ENCODE data around the gene DAPK1.

DAPK1 gene

DNA sequence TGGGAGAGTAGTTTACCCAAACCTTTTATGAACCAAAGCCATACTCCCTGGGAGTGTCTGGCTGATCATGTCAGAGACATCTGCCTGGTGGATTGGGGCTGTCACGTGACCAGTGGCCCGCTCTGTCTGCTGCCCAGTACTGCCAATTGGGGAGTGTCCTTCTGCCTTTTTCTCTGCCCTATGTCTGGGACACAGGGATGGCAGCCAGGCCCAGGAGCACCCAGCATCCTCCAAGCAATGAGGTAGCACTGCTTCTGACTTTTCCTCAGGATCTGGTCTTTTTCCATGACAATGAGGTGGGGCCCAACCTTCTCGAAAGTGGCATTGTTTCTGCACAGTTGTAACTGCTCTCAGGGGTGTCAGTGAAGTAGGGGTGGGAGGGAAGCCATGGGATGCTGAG lies 21.8 kb downstream of the DAPK1 start:
- no peaks in the 10 kb centered on the region for H3K9me2 ChIP-seq (replicated peaks; ENCODE audit: control insufficient read depth, low read length)
- H3K27me3 ChIP-seq (ENCODE audit: control insufficient read depth, low read length): no peaks in the 10 kb centered on the region
- H3K9me3 ChIP-seq (ENCODE audit: control insufficient read depth, insufficient read depth, low read length): no peaks in the 10 kb centered on the region
- H3F3A ChIP-seq (ENCODE audit: control insufficient read depth, insufficient read depth): no peaks in the 10 kb centered on the region
- H3K79me2 ChIP-seq (ENCODE audit: control insufficient read depth, low read length): no peaks in the 10 kb centered on the region
- no peak overlapping the region for H3K4me3 ChIP-seq (ENCODE audit: low read length)
- no peaks in the 10 kb centered on the region for H3K36me3 ChIP-seq (ENCODE audit: control insufficient read depth, low read length)
- TF ChIP-seq EZH2phosphoT487 (IDR thresholded peaks at IDR 0.05; ENCODE audit: borderline replicate concordance, low read length): no peak
- TF ChIP-seq, protein P1, sequence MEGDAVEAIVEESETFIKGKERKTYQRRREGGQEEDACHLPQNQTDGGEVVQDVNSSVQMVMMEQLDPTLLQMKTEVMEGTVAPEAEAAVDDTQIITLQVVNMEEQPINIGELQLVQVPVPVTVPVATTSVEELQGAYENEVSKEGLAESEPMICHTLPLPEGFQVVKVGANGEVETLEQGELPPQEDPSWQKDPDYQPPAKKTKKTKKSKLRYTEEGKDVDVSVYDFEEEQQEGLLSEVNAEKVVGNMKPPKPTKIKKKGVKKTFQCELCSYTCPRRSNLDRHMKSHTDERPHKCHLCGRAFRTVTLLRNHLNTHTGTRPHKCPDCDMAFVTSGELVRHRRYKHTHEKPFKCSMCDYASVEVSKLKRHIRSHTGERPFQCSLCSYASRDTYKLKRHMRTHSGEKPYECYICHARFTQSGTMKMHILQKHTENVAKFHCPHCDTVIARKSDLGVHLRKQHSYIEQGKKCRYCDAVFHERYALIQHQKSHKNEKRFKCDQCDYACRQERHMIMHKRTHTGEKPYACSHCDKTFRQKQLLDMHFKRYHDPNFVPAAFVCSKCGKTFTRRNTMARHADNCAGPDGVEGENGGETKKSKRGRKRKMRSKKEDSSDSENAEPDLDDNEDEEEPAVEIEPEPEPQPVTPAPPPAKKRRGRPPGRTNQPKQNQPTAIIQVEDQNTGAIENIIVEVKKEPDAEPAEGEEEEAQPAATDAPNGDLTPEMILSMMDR (IDR thresholded peaks at IDR 0.05; ENCODE audit: low read depth, low read length, poor library complexity, severe bottlenecking): no peak
- H3K4me2 ChIP-seq (ENCODE audit: low read length): no peak overlapping the region
- H4K20me1 ChIP-seq (ENCODE audit: control insufficient read depth, insufficient read depth, low read depth, low read length): no peaks in the 10 kb centered on the region
- H3K4me1 ChIP-seq (ENCODE audit: control insufficient read depth, low read length): no peaks in the 10 kb centered on the region
- H3K27ac ChIP-seq (ENCODE audit: low read depth, low read length): no peak overlapping the region

DNA sequence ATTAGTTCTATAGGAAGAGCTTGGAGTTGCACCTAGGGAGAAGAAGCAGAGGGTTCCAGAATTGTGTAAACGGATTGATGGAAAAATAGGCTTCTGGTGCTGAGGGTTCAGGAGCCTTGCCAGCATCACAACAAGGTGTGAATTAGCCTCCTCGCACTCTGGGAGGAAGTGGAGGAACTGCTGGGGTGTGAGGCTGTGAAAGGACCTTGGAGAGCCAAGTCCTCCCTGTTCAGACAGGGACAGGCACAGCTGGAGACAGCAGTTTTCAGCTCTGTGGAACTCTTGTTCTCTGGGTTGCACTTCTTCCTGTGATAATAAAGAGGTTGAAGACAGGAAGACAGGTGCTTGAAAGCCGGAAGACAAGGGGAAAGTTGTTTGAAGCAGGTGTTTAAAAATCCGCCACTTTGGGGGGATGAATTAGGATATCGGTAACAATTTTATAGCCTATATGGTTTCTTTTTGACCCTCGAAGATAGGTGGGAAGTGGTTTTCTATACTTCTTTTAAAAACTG lies 22.6 kb downstream of the DAPK1 start:
- Histone ChIP-seq H3F3A (ENCODE audit: control insufficient read depth, insufficient read depth) (no peaks in the 10 kb centered on the region), H3K4me3 (ENCODE audit: low read length) (no peak overlapping the region), H3K27ac (ENCODE audit: low read depth, low read length) (no peak overlapping the region), H3K4me1 (ENCODE audit: control insufficient read depth, low read length) (no peaks in the 10 kb centered on the region), H3K36me3 (ENCODE audit: control insufficient read depth, low read length) (no peaks in the 10 kb centered on the region), H3K9me3 (ENCODE audit: control insufficient read depth, insufficient read depth, low read length) (no peaks in the 10 kb centered on the region), H3K4me2 (ENCODE audit: low read length) (no peak overlapping the region), H3K79me2 (ENCODE audit: control insufficient read depth, low read length) (no peaks in the 10 kb centered on the region), H4K20me1 (ENCODE audit: control insufficient read depth, insufficient read depth, low read depth, low read length) (no peaks in the 10 kb centered on the region), H3K27me3 (ENCODE audit: control insufficient read depth, low read length) (no peaks in the 10 kb centered on the region), H3K9me2 (replicated peaks; ENCODE audit: control insufficient read depth, low read length) (no peaks in the 10 kb centered on the region)
- TF ChIP-seq, protein P1 (IDR thresholded peaks at IDR 0.05; ENCODE audit: low read depth, low read length, poor library complexity, severe bottlenecking): no peak
- TF ChIP-seq EZH2phosphoT487 (IDR thresholded peaks at IDR 0.05; ENCODE audit: borderline replicate concordance, low read length): no peak

DNA sequence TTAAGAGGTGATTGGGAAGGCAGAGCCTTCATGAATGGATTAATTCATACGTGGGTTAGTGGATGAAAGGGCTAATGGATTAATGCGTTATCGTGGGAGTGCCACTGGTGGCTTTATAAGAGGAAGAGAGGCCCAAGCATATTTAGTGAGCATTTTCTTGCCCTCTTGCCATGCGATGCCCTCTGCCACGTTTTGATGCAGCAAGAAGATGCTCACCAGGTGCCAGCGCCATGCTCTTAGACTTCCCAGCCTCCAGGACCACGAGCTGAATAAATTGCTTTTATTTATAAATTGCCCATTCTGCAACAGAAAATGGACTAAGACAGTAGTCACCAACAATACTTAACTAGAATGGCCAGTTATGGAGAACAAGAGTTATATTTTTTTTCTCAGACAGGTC lies 24.2 kb downstream of the DAPK1 start:
- H3K4me3 ChIP-seq (ENCODE audit: low read length): no peak overlapping the region
- H3K36me3 ChIP-seq (ENCODE audit: control insufficient read depth, low read length): no peaks in the 10 kb centered on the region
- no peaks in the 10 kb centered on the region for H3K79me2 ChIP-seq (ENCODE audit: control insufficient read depth, low read length)
- no peak overlapping the region for H3K27ac ChIP-seq (ENCODE audit: low read depth, low read length)
- no peak overlapping the region for H3K4me2 ChIP-seq (ENCODE audit: low read length)
- H3K9me2 ChIP-seq (replicated peaks; ENCODE audit: control insufficient read depth, low read length): no peaks in the 10 kb centered on the region
- H3K27me3 ChIP-seq (ENCODE audit: control insufficient read depth, low read length): no peaks in the 10 kb centered on the region
- H3K9me3 ChIP-seq (ENCODE audit: control insufficient read depth, insufficient read depth, low read length): no peaks in the 10 kb centered on the region
- no peaks in the 10 kb centered on the region for H3K4me1 ChIP-seq (ENCODE audit: control insufficient read depth, low read length)
- no peaks in the 10 kb centered on the region for H3F3A ChIP-seq (ENCODE audit: control insufficient read depth, insufficient read depth)
- H4K20me1 ChIP-seq (ENCODE audit: control insufficient read depth, insufficient read depth, low read depth, low read length): no peaks in the 10 kb centered on the region
- TF ChIP-seq, protein P1 (IDR thresholded peaks at IDR 0.05; ENCODE audit: low read depth, low read length, poor library complexity, severe bottlenecking): no peak
- no peak for TF ChIP-seq EZH2phosphoT487 (IDR thresholded peaks at IDR 0.05; ENCODE audit: borderline replicate concordance, low read length)
